Loucy (cell line): Measurements from ENCODE around the gene C20orf173.

ENCODE experiments used
- H2AFZ ChIP-seq: fragments of 200-600 bp; sonication (generic); 2 replicates; pipeline ENCODE4 v1.6.0; 2016; ENCODE audit warnings: antibody characterized with exemption, mild to moderate bottlenecking, low read length, moderate library complexity
- H3F3A ChIP-seq: fragments of 200-600 bp; 2 replicates; pipeline ENCODE4 v1.6.0; 2016; ENCODE audit warnings: antibody characterized with exemption, low read depth, mild to moderate bottlenecking
- H3K27me3 ChIP-seq: fragments of 200-600 bp; sonication (generic); 2 replicates; pipeline ENCODE4 v1.6.1; 2014; ENCODE audit warnings: low read length, mild to moderate bottlenecking; ENCODE audit not compliant: insufficient read depth, poor library complexity, severe bottlenecking
- H3K36me3 ChIP-seq: fragments of 200-600 bp; sonication (generic); 2 replicates; pipeline ENCODE4 v1.6.1; 2016; ENCODE audit warnings: low read length; ENCODE audit not compliant: insufficient read depth
- H3K4me1 ChIP-seq: fragments of 200-600 bp; sonication (generic); 2 replicates; pipeline ENCODE4 v1.5.1; 2014; ENCODE audit warnings: low read length, mild to moderate bottlenecking; ENCODE audit not compliant: insufficient read depth, poor library complexity, severe bottlenecking
- H3K4me2 ChIP-seq: fragments of 200-600 bp; sonication (generic); 2 replicates; pipeline ENCODE4 v1.6.0; 2014; ENCODE audit warnings: antibody characterized with exemption, low read length, low read depth, mild to moderate bottlenecking; ENCODE audit not compliant: poor library complexity, severe bottlenecking
- H3K4me3 ChIP-seq: fragments of 200-600 bp; sonication (generic); 2 replicates; pipeline ENCODE4 v1.5.1; 2014; ENCODE audit warnings: low read length, mild to moderate bottlenecking, mixed read lengths; ENCODE audit not compliant: poor library complexity, severe bottlenecking
- H3K79me2 ChIP-seq: fragments of 200-600 bp; sonication (generic); 2 replicates; pipeline ENCODE4 v1.6.1; 2014; ENCODE audit warnings: low read length; ENCODE audit not compliant: insufficient read depth
- H3K9ac ChIP-seq: fragments of 200-600 bp; sonication (generic); 2 replicates; pipeline ENCODE4 v1.6.0; 2014; ENCODE audit warnings: mild to moderate bottlenecking, low read depth, low read length, moderate library complexity; ENCODE audit not compliant: poor library complexity, severe bottlenecking
- H3K9me2 ChIP-seq: fragments of 200-600 bp; sonication (generic); replicated peaks from 2 replicates; pipeline ENCODE4 v1.6.1; 2016; ENCODE audit warnings: low read depth, low read length, mixed read lengths
- H3K9me3 ChIP-seq: fragments of 200-600 bp; sonication (generic); 2 replicates; pipeline ENCODE4 v1.6.1; 2014; ENCODE audit warnings: mild to moderate bottlenecking, antibody characterized with exemption, low read length, low read depth; ENCODE audit not compliant: insufficient read depth
- H4K20me1 ChIP-seq: fragments of 200-600 bp; sonication (generic); 2 replicates; pipeline ENCODE4 v1.6.0; 2014; ENCODE audit warnings: antibody characterized with exemption, low read length, mild to moderate bottlenecking; ENCODE audit not compliant: insufficient read depth, poor library complexity, severe bottlenecking
- EZH2phosphoT487 ChIP-seq: fragments of 200-600 bp; IDR thresholded peaks from 2 replicates; pipeline ENCODE4 v1.6.1; 2018; ENCODE audit warnings: antibody characterized with exemption, mild to moderate bottlenecking, moderate library complexity, borderline replicate concordance
- TF ChIP-seq, protein P1 (sequence below): fragments of 200-600 bp; sonication (generic); conservative IDR thresholded peaks from 2 replicates; pipeline ENCODE4 v1.5.1; 2014; ENCODE audit warnings: mild to moderate bottlenecking, antibody characterized with exemption, low read length

Gene C20orf173, protein sequence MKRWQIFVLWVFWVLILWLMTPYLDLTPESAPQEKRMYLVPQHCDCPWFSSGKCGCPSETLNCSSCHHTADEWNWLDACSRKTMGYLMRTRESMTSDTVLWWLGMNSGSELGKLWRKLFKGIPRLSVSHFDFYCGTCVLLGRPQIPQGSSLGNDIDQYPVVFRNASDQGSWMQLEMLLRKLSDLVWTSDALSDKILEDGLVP

DNA sequence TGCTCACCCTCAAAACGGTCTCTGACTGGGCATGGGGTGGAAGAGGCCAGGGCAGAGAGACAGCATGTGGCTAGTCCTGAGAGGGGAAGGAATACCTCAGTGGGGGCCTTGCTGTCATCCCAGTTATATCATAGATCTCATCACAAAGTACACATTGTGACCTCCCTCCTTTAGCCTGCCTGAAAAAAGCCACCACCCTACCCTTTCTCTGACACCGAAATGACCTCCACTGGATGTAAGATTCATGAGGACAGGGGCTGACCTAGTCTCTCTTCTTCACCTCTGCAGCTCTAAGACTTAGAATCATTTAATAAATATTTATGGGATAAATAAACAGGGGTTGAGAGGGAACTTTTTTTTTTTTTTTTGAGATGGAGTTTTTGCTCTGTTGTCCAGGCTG is at the start of gene C20orf173:
TSS of gene C20orf173 (minus strand) at position 101 of the 400 bp plus-strand sequence. CDS start 279 bp downstream, outside the sequence.
- H3K9me3 ChIP-seq: no peaks in the 10 kb centered on the region

GRCh38 chr20:35579196-35579595 is 49.7 kb upstream of the C20orf173 start:
- no peak overlapping the region for H2AFZ ChIP-seq
- no peaks in the 10 kb centered on the region for H3F3A ChIP-seq
- H3K36me3 ChIP-seq: no peaks in the 10 kb centered on the region
- no peaks in the 10 kb centered on the region for H3K4me1 ChIP-seq
- TF ChIP-seq, protein P1, sequence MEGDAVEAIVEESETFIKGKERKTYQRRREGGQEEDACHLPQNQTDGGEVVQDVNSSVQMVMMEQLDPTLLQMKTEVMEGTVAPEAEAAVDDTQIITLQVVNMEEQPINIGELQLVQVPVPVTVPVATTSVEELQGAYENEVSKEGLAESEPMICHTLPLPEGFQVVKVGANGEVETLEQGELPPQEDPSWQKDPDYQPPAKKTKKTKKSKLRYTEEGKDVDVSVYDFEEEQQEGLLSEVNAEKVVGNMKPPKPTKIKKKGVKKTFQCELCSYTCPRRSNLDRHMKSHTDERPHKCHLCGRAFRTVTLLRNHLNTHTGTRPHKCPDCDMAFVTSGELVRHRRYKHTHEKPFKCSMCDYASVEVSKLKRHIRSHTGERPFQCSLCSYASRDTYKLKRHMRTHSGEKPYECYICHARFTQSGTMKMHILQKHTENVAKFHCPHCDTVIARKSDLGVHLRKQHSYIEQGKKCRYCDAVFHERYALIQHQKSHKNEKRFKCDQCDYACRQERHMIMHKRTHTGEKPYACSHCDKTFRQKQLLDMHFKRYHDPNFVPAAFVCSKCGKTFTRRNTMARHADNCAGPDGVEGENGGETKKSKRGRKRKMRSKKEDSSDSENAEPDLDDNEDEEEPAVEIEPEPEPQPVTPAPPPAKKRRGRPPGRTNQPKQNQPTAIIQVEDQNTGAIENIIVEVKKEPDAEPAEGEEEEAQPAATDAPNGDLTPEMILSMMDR: no peak
- TF ChIP-seq EZH2phosphoT487: no peak
- H4K20me1 ChIP-seq: no peaks in the 10 kb centered on the region
- no peaks in the 10 kb centered on the region for H3K9me3 ChIP-seq
- no peak overlapping the region for H3K4me2 ChIP-seq
- H3K27me3 ChIP-seq: no peaks in the 10 kb centered on the region
- H3K79me2 ChIP-seq: no peaks in the 10 kb centered on the region
- H3K9ac ChIP-seq: no peak overlapping the region
- H3K9me2 ChIP-seq: no peaks in the 10 kb centered on the region
- no peak overlapping the region for H3K4me3 ChIP-seq

More for the DNA sequence above, at the start of gene C20orf173:
- no peak within 1 kb of the TSS for H2AFZ ChIP-seq
- H3F3A ChIP-seq: no peaks in the 10 kb centered on the region
- no peaks in the 10 kb centered on the region for H3K4me1 ChIP-seq
- H3K9ac ChIP-seq: no peak within 1 kb of the TSS
- no peaks in the 10 kb centered on the region for H3K79me2 ChIP-seq
- H3K4me2 ChIP-seq: no peak within 1 kb of the TSS
- no peaks in the 10 kb centered on the region for H4K20me1 ChIP-seq
- no peaks in the 10 kb centered on the region for H3K9me2 ChIP-seq
- H3K36me3 ChIP-seq: no peaks in the 10 kb centered on the region
- no peak within 1 kb of the TSS for H3K4me3 ChIP-seq
- TF ChIP-seq, protein P1: no peak
- TF ChIP-seq EZH2phosphoT487: no peak
- no peaks in the 10 kb centered on the region for H3K27me3 ChIP-seq

- Histone ChIP-seq H3K36me3 (no peaks in the 10 kb centered on the region), H3K9ac (no peak overlapping the region), H3K4me3 (no peak overlapping the region), H4K20me1 (no peaks in the 10 kb centered on the region), H3K9me3 (no peaks in the 10 kb centered on the region), H3F3A (no peaks in the 10 kb centered on the region), H3K27me3 (no peaks in the 10 kb centered on the region), H2AFZ (no peak overlapping the region), H3K79me2 (no peaks in the 10 kb centered on the region), H3K4me1 (no peaks in the 10 kb centered on the region), H3K4me2 (no peak overlapping the region), H3K9me2 (no peaks in the 10 kb centered on the region)
- TF ChIP-seq, protein P1: no peak
- TF ChIP-seq EZH2phosphoT487: no peak
Measured at GRCh38 chr20:35578469-35578868, 49.0 kb upstream of the C20orf173 start.
